WTC11 (cell line): ENCODE data around the gene RAI14. TPM values are rescaled to one million over a fixed set of nuclear protein-coding genes. Genes with fewer than 3 reads are reported as not detected.

Experiments used
- ATAC-seq: fragments of 200-7000 bp; cut with Tn5 transposase; 2 replicates; pipeline ENCODE4 v1.10.0; 2021; ENCODE audit warnings: mild to moderate bottlenecking, moderate library complexity
- CTCF ChIA-PET: fragments of 300-600 bp; sonication (Branson Sonifier 250); formaldehyde crosslinking; loops from one replicate; lab custom pipeline; 2021; ENCODE audit warnings: antibody characterized with exemption; lab: Charles Lee
- POLR2A ChIA-PET: fragments of 350-600 bp; sonication (Branson Sonifier 250); formaldehyde crosslinking; loops from one replicate; lab custom pipeline; 2021; ENCODE audit warnings: antibody characterized with exemption; lab: Charles Lee
- DNase-seq: peaks from one replicate; pipeline ENCODE4 v3.0.0; 2021; ENCODE audit warnings: low spot score
- H3K27ac Mint-ChIP-seq: 2 replicates; pipeline ENCODE4 v1.8.0; 2021; ENCODE audit warnings: mixed read lengths
- H3K27me3 Mint-ChIP-seq: 2 replicates; pipeline ENCODE4 v1.8.0; 2021; ENCODE audit warnings: low read depth, mild to moderate bottlenecking, moderate library complexity, mixed read lengths
- H3K36me3 Mint-ChIP-seq: 2 replicates; pipeline ENCODE4 v1.8.0; 2021; ENCODE audit warnings: mixed read lengths
- H3K4me1 Mint-ChIP-seq: 2 replicates; pipeline ENCODE4 v1.8.0; 2022; ENCODE audit warnings: mixed read lengths
- H3K4me3 Mint-ChIP-seq: 2 replicates; pipeline ENCODE4 v1.8.0; 2021; ENCODE audit warnings: mild to moderate bottlenecking, moderate library complexity, mixed read lengths
- H3K9me3 Mint-ChIP-seq: 2 replicates; pipeline ENCODE4 v1.8.0; 2021; ENCODE audit warnings: mixed read lengths
- AR ChIP-seq: fragments of 250-450 bp; sonication (Bioruptor Pico); IDR thresholded peaks from 2 replicates; pipeline ENCODE4 v1.9.0; 2021; ENCODE audit warnings: mild to moderate bottlenecking
- ATF3 ChIP-seq: sonication (generic); formaldehyde crosslinking; conservative IDR thresholded peaks from 2 replicates; pipeline ENCODE4 v1.8.1; 2022; ENCODE audit warnings: mild to moderate bottlenecking, missing genetic modification reagents
- E2F5 ChIP-seq: sonication (generic); formaldehyde crosslinking; IDR thresholded peaks from 2 replicates; pipeline ENCODE4 v1.8.1; 2022; ENCODE audit warnings: mild to moderate bottlenecking, moderate library complexity, missing genetic modification reagents
- ELF4 ChIP-seq: sonication (generic); formaldehyde crosslinking; IDR thresholded peaks from 2 replicates; pipeline ENCODE4 v1.8.1; 2022; ENCODE audit warnings: low read depth, mild to moderate bottlenecking, moderate library complexity, missing genetic modification reagents
- EMX1 ChIP-seq: fragments of 250-450 bp; sonication (Bioruptor Pico); IDR thresholded peaks from 2 replicates; pipeline ENCODE4 v1.8.0; 2021; ENCODE audit warnings: mild to moderate bottlenecking
- ESRRA ChIP-seq: sonication (generic); formaldehyde crosslinking; IDR thresholded peaks from 2 replicates; pipeline ENCODE4 v1.8.1; 2022; ENCODE audit warnings: mild to moderate bottlenecking, missing genetic modification reagents, borderline replicate concordance
- ETV6 ChIP-seq: sonication (generic); formaldehyde crosslinking; IDR thresholded peaks from 2 replicates; pipeline ENCODE4 v1.8.1; 2022; ENCODE audit warnings: mild to moderate bottlenecking, missing genetic modification reagents
- FOXJ3 ChIP-seq: sonication (generic); formaldehyde crosslinking; IDR thresholded peaks from 2 replicates; pipeline ENCODE4 v1.9.0; 2021; ENCODE audit warnings: missing genetic modification reagents, mild to moderate bottlenecking, borderline replicate concordance
- FOXK1 ChIP-seq: sonication (generic); formaldehyde crosslinking; IDR thresholded peaks from 2 replicates; pipeline ENCODE4 v1.8.0; 2022; ENCODE audit warnings: mild to moderate bottlenecking, moderate library complexity, missing genetic modification reagents
- GABPB1 ChIP-seq: sonication (generic); formaldehyde crosslinking; IDR thresholded peaks from 2 replicates; pipeline ENCODE4 v1.8.1; 2023; ENCODE audit warnings: mild to moderate bottlenecking, missing genetic modification reagents
- GTF2I ChIP-seq: fragments of 250-450 bp; sonication (Bioruptor Pico); conservative IDR thresholded peaks from 2 replicates; pipeline ENCODE4 v1.4.0; 2021; ENCODE audit warnings: mild to moderate bottlenecking
- IRF1 ChIP-seq: sonication (generic); formaldehyde crosslinking; IDR thresholded peaks from 2 replicates; pipeline ENCODE4 v1.8.0; 2023; ENCODE audit warnings: missing genetic modification reagents
- MAX ChIP-seq: sonication (generic); formaldehyde crosslinking; IDR thresholded peaks from 2 replicates; pipeline ENCODE4 v1.8.0; 2022; ENCODE audit warnings: mild to moderate bottlenecking, missing genetic modification reagents
- PREB ChIP-seq: sonication (generic); formaldehyde crosslinking; IDR thresholded peaks from 2 replicates; pipeline ENCODE4 v1.8.1; 2022; ENCODE audit warnings: mild to moderate bottlenecking, missing genetic modification reagents, moderate library complexity, borderline replicate concordance
- SMAD3 ChIP-seq: sonication (generic); formaldehyde crosslinking; IDR thresholded peaks from 2 replicates; pipeline ENCODE4 v1.8.0; 2022; ENCODE audit warnings: missing genetic modification reagents, mild to moderate bottlenecking, borderline replicate concordance
- TEAD1 ChIP-seq: sonication (generic); formaldehyde crosslinking; IDR thresholded peaks from 2 replicates; pipeline ENCODE4 v1.8.0; 2022; ENCODE audit warnings: mild to moderate bottlenecking, missing genetic modification reagents
- USF1 ChIP-seq: sonication (generic); formaldehyde crosslinking; IDR thresholded peaks from 2 replicates; pipeline ENCODE4 v1.8.0; 2022; ENCODE audit warnings: mild to moderate bottlenecking, missing genetic modification reagents
- ZBTB21 ChIP-seq: sonication (generic); formaldehyde crosslinking; IDR thresholded peaks from 2 replicates; pipeline ENCODE4 v1.8.1; 2023; ENCODE audit warnings: mild to moderate bottlenecking, missing genetic modification reagents, borderline replicate concordance
- ZBTB43 ChIP-seq: sonication (generic); formaldehyde crosslinking; IDR thresholded peaks from 2 replicates; pipeline ENCODE4 v1.8.1; 2023; ENCODE audit warnings: mild to moderate bottlenecking, missing genetic modification reagents
- ZMAT4 ChIP-seq: fragments of 250-450 bp; sonication (Bioruptor Pico); IDR thresholded peaks from 2 replicates; pipeline ENCODE4 v1.9.0; 2021; ENCODE audit warnings: mild to moderate bottlenecking
- ZNF281 ChIP-seq: sonication (generic); formaldehyde crosslinking; IDR thresholded peaks from 2 replicates; pipeline ENCODE4 v1.8.0; 2023; ENCODE audit warnings: mild to moderate bottlenecking, missing genetic modification reagents
- ZNF423 ChIP-seq: fragments of 250-450 bp; sonication (Bioruptor Pico); IDR thresholded peaks from 2 replicates; pipeline ENCODE4 v2.1.2; 2022; ENCODE audit warnings: mild to moderate bottlenecking, moderate library complexity
- ZNF425 ChIP-seq: fragments of 250-450 bp; sonication (Bioruptor Pico); conservative IDR thresholded peaks from 2 replicates; pipeline ENCODE4 v1.9.0; 2021; ENCODE audit warnings: mild to moderate bottlenecking
- total RNA-seq: library from RNA; stranded (reverse); gene quantifications from 3 replicates; pipeline ENCODE4 v1.2.3, GENCODE V29; 2021

Gene RAI14
- total RNA-seq, 1 experiment from 2014 or later: 185 TPM

GRCh38 chr5:34626036-34626435, 30.1 kb upstream of the RAI14 start:
- TF ChIP-seq ZNF425 (no peak), ZNF281 (CRISPR knock-in tag) (no peak), ATF3 (no peak), MAX (CRISPR knock-in tag) (no peak), ZMAT4 (CRISPR knock-in tag) (no peak), E2F5 (no peak), ESRRA (no peak), USF1 (no peak), PREB (no peak), ETV6 (CRISPR knock-in tag) (no peak), ZNF423 (no peak)
- TF ChIP-seq, all 79 proteins: peak for 0
- ChIA-PET POLR2A (interaction anchor here (0.6 to 0.7 kb wide), 2 partner anchors 49 to 88 kb away, joined by 4 to 5 read pairs; no protein-coding TSS in a partner anchor), CTCF (no interaction called here)
- Mint-ChIP-seq H3K9me3 (peaks cover 11% of the 10 kb centered on the region), H3K27me3 (peaks cover 4% of the 10 kb centered on the region), H3K4me1 (peaks cover 14% of the 10 kb centered on the region), H3K36me3 (peaks cover 8% of the 10 kb centered on the region), H3K27ac (no peak overlapping the region), H3K4me3 (no peak overlapping the region)
- no peak for DNase-seq
- ATAC-seq: no peak

- peaks cover 14% of the 10 kb centered on the region for H3K4me1 Mint-ChIP-seq
- no peak overlapping the region for H3K4me3 Mint-ChIP-seq
- peaks cover 18% of the 10 kb centered on the region for H3K9me3 Mint-ChIP-seq
- peaks cover 6% of the 10 kb centered on the region for H3K27me3 Mint-ChIP-seq
- H3K36me3 Mint-ChIP-seq: peaks cover 15% of the 10 kb centered on the region
- DNase-seq (no peak), ATAC-seq (no peak)
- ChIA-PET CTCF (no interaction called here), POLR2A (interaction anchor here (0.6 to 0.7 kb wide), 2 partner anchors 48 to 87 kb away, joined by 4 to 5 read pairs; no protein-coding TSS in a partner anchor)
- H3K27ac Mint-ChIP-seq: no peak overlapping the region
- TF ChIP-seq AR (no peak), EMX1 (CRISPR knock-in tag) (no peak), ELF4 (CRISPR knock-in tag) (no peak), TEAD1 (no peak), ZBTB21 (CRISPR knock-in tag) (no peak), IRF1 (CRISPR knock-in tag) (no peak), GTF2I (CRISPR knock-in tag) (no peak), SMAD3 (CRISPR knock-in tag) (no peak), ZBTB43 (CRISPR knock-in tag) (no peak), GABPB1 (CRISPR knock-in tag) (no peak), FOXK1 (no peak), FOXJ3 (CRISPR knock-in tag) (no peak)
These were observed 29.4 kb upstream of the RAI14 start for GRCh38 chr5:34626751-34627150.
